GM23248 (cell line): Measurements from ENCODE around the gene ACE.

Experiments
- EZH2 ChIP-seq: fragments of 200-600 bp; sonication (generic); IDR thresholded peaks from 2 replicates; pipeline ENCODE4 v1.6.1; 2018; ENCODE audit warnings: antibody characterized with exemption, mild to moderate bottlenecking; ENCODE audit not compliant: insufficient read depth, poor library complexity, severe bottlenecking
- EZH2phosphoT487 ChIP-seq: fragments of 200-600 bp; sonication (generic); IDR thresholded peaks from 2 replicates; pipeline ENCODE4 v1.6.1; 2018; ENCODE audit warnings: antibody characterized with exemption, moderate library complexity, mild to moderate bottlenecking, low read depth; ENCODE audit not compliant: insufficient read depth

DNA sequence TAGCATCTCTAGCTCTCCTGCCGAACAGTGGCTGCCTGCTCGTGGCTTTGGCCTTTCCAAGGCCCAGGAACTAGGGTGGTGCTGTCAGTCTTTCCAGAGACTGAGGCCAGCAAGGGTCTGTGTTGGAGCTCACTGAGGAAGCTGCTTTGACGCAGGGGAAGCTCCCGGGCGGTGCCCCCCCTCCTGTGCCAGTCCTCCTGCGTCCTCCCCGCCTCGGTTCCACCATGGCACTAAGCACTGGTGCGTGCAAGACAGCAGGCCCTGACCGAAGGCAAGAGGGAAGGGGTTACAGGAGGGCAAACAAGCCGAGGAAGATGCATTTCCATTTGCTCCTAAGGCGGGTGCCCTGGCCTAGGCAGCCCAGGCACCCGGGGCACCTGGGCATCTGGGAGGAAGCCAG is 35.2 kb upstream of the ACE start:
- no peak for TF ChIP-seq EZH2
- no peak for TF ChIP-seq EZH2phosphoT487
